Epithelial cell of proximal tubule (primary cell): ENCODE data around the gene UBR1. TPM values are rescaled to one million over a fixed set of nuclear protein-coding genes. Genes with fewer than 3 reads are reported as not detected.

ENCODE experiments used
- DNase-seq: peaks from one replicate; pipeline ENCODE4 v3.0.0-alpha.2; 2011; ENCODE audit warnings: low read depth
- H3K4me3 ChIP-seq: 2 replicates; pipeline ENCODE4 v1.5.1; 2011; ENCODE audit warnings: low read depth, mild to moderate bottlenecking, low read length
- total RNA-seq: library from RNA; depleted of rRNA; stranded (reverse); fragments of >200 nt; gene quantifications from 2 replicates; pipeline ENCODE4 v1.2.3, GENCODE V29; 2015
- TF ChIP-seq, protein P1 (sequence below): conservative IDR thresholded peaks from 2 replicates; pipeline ENCODE4 v1.5.1; 2012; ENCODE audit warnings: low read depth, mild to moderate bottlenecking, low read length

UBR1 gene
- total RNA-seq, 1 donor from 2014 or later: 10.8 TPM

DNA sequence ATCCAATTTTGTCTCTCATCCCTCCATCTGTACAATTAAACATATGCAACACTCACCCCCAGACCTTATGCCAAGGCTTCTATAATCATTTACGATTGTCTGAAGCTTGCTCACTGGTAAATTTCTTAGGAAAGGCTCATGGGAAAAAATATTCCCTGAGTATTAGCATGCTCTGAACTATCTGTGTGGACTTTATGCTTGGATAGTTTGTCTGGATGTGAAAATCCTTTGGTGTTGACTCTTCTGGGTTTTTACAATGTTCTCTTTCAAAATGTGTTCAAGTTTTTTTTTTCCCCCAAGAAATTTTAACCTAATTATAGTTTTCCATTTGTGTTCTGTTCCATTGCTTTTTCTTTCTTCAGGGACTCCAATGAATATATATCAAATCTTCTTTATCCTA, 165.3 kb downstream of the UBR1 start:
- no peak overlapping the region for H3K4me3 ChIP-seq
- TF ChIP-seq, protein P1, sequence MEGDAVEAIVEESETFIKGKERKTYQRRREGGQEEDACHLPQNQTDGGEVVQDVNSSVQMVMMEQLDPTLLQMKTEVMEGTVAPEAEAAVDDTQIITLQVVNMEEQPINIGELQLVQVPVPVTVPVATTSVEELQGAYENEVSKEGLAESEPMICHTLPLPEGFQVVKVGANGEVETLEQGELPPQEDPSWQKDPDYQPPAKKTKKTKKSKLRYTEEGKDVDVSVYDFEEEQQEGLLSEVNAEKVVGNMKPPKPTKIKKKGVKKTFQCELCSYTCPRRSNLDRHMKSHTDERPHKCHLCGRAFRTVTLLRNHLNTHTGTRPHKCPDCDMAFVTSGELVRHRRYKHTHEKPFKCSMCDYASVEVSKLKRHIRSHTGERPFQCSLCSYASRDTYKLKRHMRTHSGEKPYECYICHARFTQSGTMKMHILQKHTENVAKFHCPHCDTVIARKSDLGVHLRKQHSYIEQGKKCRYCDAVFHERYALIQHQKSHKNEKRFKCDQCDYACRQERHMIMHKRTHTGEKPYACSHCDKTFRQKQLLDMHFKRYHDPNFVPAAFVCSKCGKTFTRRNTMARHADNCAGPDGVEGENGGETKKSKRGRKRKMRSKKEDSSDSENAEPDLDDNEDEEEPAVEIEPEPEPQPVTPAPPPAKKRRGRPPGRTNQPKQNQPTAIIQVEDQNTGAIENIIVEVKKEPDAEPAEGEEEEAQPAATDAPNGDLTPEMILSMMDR: no peak
- DNase-seq: no peak

DNA sequence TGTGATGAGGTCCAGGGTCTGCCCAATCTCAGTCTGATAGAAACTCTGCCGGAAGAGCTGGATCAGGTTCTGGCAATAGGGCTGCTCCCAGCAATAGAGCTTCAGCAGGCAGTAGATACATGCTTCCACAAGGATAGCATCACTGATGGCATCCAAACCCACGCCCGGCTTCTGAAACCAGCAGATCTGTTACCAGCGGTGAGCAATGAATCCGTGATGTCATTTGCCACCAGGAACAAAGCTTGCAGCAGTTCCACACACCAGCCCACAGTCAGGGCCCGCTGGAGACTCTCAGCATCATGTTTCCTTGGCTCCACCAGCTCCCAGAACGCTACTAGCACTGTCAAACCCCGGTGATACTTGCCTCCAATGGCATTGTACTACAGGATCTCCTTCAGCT, 166.0 kb downstream of the UBR1 start:
- no peak for DNase-seq
- TF ChIP-seq, protein P1: no peak
- no peak overlapping the region for H3K4me3 ChIP-seq

DNA sequence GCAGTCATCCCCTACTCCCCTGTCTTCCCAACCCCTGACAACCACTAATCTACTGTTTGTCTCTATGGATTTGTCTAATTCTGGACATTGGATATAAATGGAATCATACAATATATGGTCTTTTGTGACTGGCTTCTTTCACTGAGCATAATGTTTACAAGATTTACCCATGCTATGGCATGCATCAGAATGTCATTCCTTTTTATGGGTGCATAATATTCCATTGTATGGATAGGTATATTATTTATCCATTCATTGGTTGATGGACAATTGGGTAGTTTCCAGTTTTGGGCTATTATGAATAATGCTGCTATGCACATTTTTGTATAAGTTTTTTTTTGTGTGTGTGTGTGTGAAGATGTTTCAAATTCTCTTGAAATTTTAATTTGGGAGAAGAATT, 168.7 kb downstream of the UBR1 start:
- H3K4me3 ChIP-seq: no peak overlapping the region
- TF ChIP-seq, protein P1: no peak
- DNase-seq: no peak

DNA sequence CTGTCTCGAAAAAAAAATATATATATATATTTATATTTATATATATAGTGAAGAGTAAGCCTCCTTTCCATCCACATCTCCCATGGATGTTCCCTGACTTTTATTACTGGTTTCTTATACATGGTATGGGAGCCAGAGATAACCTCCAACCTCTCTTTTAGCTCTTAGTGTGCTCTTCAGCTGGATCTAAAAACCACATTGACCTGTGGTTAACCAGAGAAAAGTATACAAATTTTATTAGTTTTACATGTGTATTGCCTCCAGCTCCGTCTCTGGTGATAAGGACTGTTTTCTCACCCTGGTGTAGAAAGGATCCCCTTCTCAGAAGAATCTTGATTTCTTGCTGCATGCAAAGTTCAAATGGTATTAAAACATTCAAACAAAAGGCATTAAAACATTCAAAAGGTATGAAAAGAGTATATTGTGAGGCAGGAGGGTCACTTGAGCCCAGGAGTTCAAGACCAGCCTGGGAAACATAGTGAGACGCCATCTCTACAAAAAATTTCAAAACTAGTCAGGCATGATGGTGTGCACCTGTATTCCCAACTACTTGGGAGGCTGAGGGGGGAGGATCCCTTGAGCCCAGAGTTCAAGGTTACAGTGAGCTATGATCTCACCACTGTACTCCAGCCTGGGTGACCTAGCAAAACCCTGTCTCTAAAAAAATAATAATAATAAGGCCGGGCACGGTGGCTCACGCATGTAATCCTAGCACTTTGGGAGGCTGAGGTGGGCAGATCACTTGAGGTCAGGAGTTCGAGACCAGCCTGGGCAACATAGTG, 171.8 kb downstream of the UBR1 start:
- TF ChIP-seq, protein P1: no peak
- H3K4me3 ChIP-seq: no peak overlapping the region
- DNase-seq: no peak

DNA sequence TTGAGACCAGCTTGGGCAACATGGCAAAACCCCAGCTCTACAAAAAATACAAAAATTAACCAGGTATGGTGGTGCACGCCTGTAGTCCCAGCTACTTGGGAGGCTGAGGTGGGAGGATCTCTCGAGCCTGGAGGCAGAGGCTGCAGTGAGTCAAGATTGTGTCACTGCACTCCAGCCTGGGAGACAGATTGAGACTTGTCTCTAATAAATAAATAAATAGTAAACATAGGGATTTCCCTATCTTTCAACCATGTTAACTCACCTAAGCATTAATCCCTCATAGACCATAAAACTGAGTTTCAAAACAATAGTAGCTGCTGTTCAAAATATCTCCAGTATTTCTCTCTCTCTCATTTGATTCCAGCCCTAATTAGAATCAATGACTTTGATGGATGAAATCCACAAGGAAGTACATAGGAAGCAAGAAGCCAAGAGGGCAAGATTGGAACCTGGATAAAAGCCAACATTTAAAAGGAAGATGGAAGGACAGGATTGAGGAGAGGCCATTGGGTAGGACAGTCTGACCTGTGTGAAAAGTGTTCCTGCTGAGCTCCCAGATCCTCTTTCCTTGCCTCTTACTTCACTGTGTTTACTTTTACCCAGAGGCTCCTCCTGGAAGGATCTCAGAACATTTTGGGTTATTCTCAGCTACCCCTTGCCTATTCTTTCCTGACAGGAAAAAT, 172.9 kb downstream of the UBR1 start:
- no peak for DNase-seq
- TF ChIP-seq, protein P1: no peak
- no peak overlapping the region for H3K4me3 ChIP-seq

DNA sequence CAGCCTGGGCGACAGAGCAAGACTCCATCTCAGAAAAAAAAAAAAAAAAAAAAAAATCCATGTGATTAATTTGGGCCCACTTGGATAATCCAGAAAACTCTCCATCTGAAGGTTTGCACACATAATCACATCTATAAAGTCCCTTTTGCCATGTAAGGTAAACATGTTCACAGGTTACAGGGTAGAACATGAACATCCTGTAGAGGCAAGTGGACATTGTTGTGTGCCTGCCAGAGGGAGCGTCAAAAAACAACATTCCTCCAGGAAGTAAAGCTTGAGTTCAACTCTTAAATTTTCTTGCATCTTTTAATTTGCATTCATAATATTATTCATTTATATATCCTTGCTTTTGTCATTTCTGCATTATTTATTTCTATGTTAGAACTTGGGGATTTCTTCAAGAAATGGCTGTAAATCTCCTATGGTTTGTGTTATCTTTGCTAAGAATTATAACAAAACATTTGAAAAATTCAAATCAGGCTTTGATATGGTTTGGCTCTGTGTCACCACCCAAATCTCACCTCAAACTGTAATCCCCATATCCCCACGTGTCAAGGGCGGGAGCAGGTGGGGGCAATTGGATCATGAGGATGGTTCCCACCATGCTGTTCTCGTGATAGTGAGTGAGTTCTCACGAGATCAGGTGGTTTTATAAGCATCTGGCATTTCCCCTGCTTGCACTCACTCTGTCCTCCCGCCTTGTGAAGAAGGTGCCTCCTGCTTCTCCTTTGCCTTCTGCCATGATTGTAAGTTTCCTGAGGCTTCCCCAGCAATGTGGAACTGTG, 173.9 kb downstream of the UBR1 start:
- TF ChIP-seq, protein P1: no peak
- H3K4me3 ChIP-seq: no peak overlapping the region
- DNase-seq: no peak
